Caco-2 (cell line): Measurements from ENCODE around the gene ELOVL5. TPM values are rescaled to one million over a fixed set of nuclear protein-coding genes. Genes with fewer than 3 reads are reported as not detected.

ENCODE experiments used
- Bru-seq: library from RNA; stranded (reverse); fragments of 400-500 nt; gene quantifications from one replicate; lab custom pipeline; 2021; lab: Mats Ljungman, UMichigan
- BruChase-seq, 2 experiments: library from RNA; stranded (reverse); fragments of 400-500 nt; gene quantifications; one replicate each; lab custom pipeline; 2021; lab: Mats Ljungman, UMichigan
- BruUV-seq: library from RNA; stranded (reverse); fragments of 400-500 nt; replicated peaks from 2 replicates; lab custom pipeline; 2021; lab: Mats Ljungman, UMichigan
- CTCF ChIA-PET: fragments of 300-600 bp; sonication (Branson Sonifier 250); formaldehyde crosslinking; loops from one replicate; lab custom pipeline; 2022; ENCODE audit warnings: antibody characterized with exemption; lab: Charles Lee
- POLR2A ChIA-PET: fragments of 300-600 bp; sonication (Branson Sonifier 250); formaldehyde crosslinking; loops from one replicate; lab custom pipeline; 2022; ENCODE audit warnings: antibody characterized with exemption; lab: Charles Lee
- DNase-seq, 2 experiments: peaks; one replicate each; pipeline versions ENCODE4 v3.0.0 to v3.0.0-alpha.2; 2020 to 2022
- H3K27me3 ChIP-seq: replicated peaks from 2 replicates; pipeline ENCODE4 v1.6.0; 2011; ENCODE audit warnings: low read length; ENCODE audit not compliant: control insufficient read depth, insufficient read depth
- H3K36me3 ChIP-seq: 2 replicates; pipeline ENCODE4 v1.5.1; 2011; ENCODE audit warnings: low read length; ENCODE audit not compliant: control insufficient read depth, insufficient read depth
- H3K4me1 ChIP-seq: fragments of 250-450 bp; sonication (Bioruptor Pico); 2 replicates; pipeline ENCODE4 v1.5.1; 2020; ENCODE audit warnings: mild to moderate bottlenecking
- H3K4me3 ChIP-seq: 2 replicates; pipeline ENCODE4 v1.5.1; 2011; ENCODE audit warnings: low read depth, mild to moderate bottlenecking, control low read depth, low read length
- H3K9me3 ChIP-seq: fragments of 250-450 bp; sonication (Bioruptor Pico); 2 replicates; pipeline ENCODE4 v1.5.1; 2020; ENCODE audit warnings: mild to moderate bottlenecking, moderate library complexity
- H3K27ac Mint-ChIP-seq: one replicate; pipeline ENCODE4 v1.8.0; 2022; ENCODE audit warnings: mixed read lengths; ENCODE audit not compliant: unreplicated experiment
- H3K27me3 Mint-ChIP-seq: one replicate; pipeline ENCODE4 v1.8.0; 2022; ENCODE audit warnings: mixed read lengths; ENCODE audit not compliant: insufficient read depth, unreplicated experiment
- H3K36me3 Mint-ChIP-seq: one replicate; pipeline ENCODE4 v1.8.0; 2022; ENCODE audit warnings: mild to moderate bottlenecking, mixed read lengths; ENCODE audit not compliant: insufficient read depth, unreplicated experiment
- H3K4me1 Mint-ChIP-seq: one replicate; pipeline ENCODE4 v1.8.0; 2022; ENCODE audit warnings: low read depth, mixed read lengths; ENCODE audit not compliant: unreplicated experiment
- H3K4me3 Mint-ChIP-seq: one replicate; pipeline ENCODE4 v1.8.0; 2022; ENCODE audit warnings: mild to moderate bottlenecking, moderate library complexity, mixed read lengths; ENCODE audit not compliant: unreplicated experiment
- H3K9me3 Mint-ChIP-seq: one replicate; pipeline ENCODE4 v1.8.0; 2022; ENCODE audit warnings: mixed read lengths; ENCODE audit not compliant: unreplicated experiment
- CTCF ChIP-seq, 2 experiments: fragments of 200-600 bp in 1 of 2; IDR thresholded peaks; 1 replicate in 1 of 2; 2 replicates in 1 of 2; pipeline versions ENCODE4 v1.5.1 to v1.8.0; 2011 to 2022; ENCODE audit warnings: antibody characterized with exemption in 1 of 2, control low read depth in 1 of 2, inconsistent platforms in 1 of 2, low read depth in 1 of 2, low read length in 1 of 2, mild to moderate bottlenecking in 1 of 2, moderate library complexity in 1 of 2; ENCODE audit not compliant: insufficient read depth in 1 of 2, severe bottlenecking in 1 of 2, unreplicated experiment in 1 of 2
- intact Hi-C: fragments of 100-400 bp; cut with micrococcal nuclease; formaldehyde crosslinking; loops from one replicate; pipeline ENCODE4 v1.10.0; 2022; ENCODE audit not compliant: unreplicated experiment
- long read RNA-seq: library from polyadenylated mRNA; stranded (forward); transcript quantifications from one replicate; pipeline ENCODE4 v2.0.0, GENCODE V29; 2022
- total RNA-seq: library from RNA; stranded (reverse); gene quantifications from 2 replicates; pipeline ENCODE4 v1.2.3, GENCODE V29; 2022

ELOVL5 gene
- 70.4 and 75.6 TPM in 2 replicates for total RNA-seq
- percentile 76 among the genes with signal in this experiment for Bru-seq, nascent RNA
- percentile 74 among the genes with signal in this experiment for BruChase-seq, experiment 1, labeled RNA remaining after a 2-hour chase
- BruChase-seq, experiment 2, labeled RNA remaining after a 6-hour chase, result percentile 84 among the genes with signal in this experiment
- long read RNA-seq, transcript ELOVL5-201 (8 exons, 2,827 nt), result major isoform, 85 of 144 reads
- long read RNA-seq, partial matches to known transcripts, result 46 of 144 reads
- long read RNA-seq, other reads (novel, unspliced or antisense), result 8 of 144 reads

GRCh38 chr6:53348371-53349208 lies at the start of gene ELOVL5:
Gene ELOVL5 (minus strand): TSS chr6:53348950. CDS start chr6:53295699, 53,251 bp downstream.
- Mint-ChIP-seq H3K27ac (peak within 1 kb of the TSS; percentile 86), H3K4me1 (peaks cover 5% of the 10 kb centered on the region), H3K36me3 (peaks cover 10% of the 10 kb centered on the region), H3K9me3 (no peaks in the 10 kb centered on the region), H3K27me3 (no peaks in the 10 kb centered on the region), H3K4me3 (peak within 1 kb of the TSS; percentile 83)
- Histone ChIP-seq H3K36me3 (no peaks in the 10 kb centered on the region), H3K9me3 (no peaks in the 10 kb centered on the region), H3K27me3 (no peaks in the 10 kb centered on the region), H3K4me3 (peak within 1 kb of the TSS; percentile 91), H3K4me1 (no peaks in the 10 kb centered on the region)
- intact Hi-C loops, result loop anchor here (1.0 kb wide), 1 partner anchor 11 kb away; no protein-coding TSS in a partner anchor
- POLR2A ChIA-PET, result interaction anchor here (1.1 kb wide), 1 partner anchor 11 kb away, joined by 3 read pairs; no protein-coding TSS in a partner anchor
- no peak for TF ChIP-seq CTCF (IDR thresholded peaks at IDR 0.05; ENCODE audit: insufficient read depth in 1 of 2, low read depth in 1 of 2, low read length in 1 of 2, severe bottlenecking in 1 of 2, unreplicated experiment in 1 of 2)
- peak; percentile 93 to 95 for DNase-seq
- BruUV-seq, result no TSS peak
- CTCF ChIA-PET, result interaction anchor here (0.7 kb wide), 1 partner anchor 253 kb away, joined by 4 read pairs; no protein-coding TSS in a partner anchor

- DNase-seq, result no peak
- no peaks in the 10 kb centered on the region for H3K4me1 ChIP-seq
- H3K27me3 ChIP-seq, result no peaks in the 10 kb centered on the region; the same call in 1 of the 2 replicates
- no peak for TF ChIP-seq CTCF (IDR thresholded peaks at IDR 0.05; ENCODE audit: insufficient read depth in 1 of 2, low read depth in 1 of 2, low read length in 1 of 2, severe bottlenecking in 1 of 2, unreplicated experiment in 1 of 2)
- H3K9me3 ChIP-seq, result no peaks in the 10 kb centered on the region
- ChIA-PET CTCF (no interaction called here), POLR2A (no interaction called here)
- no peak overlapping the region for H3K4me3 Mint-ChIP-seq
- H3K4me3 ChIP-seq, result no peak overlapping the region
- H3K4me1 Mint-ChIP-seq, result no peaks in the 10 kb centered on the region
- no peaks in the 10 kb centered on the region for H3K36me3 Mint-ChIP-seq
- H3K27ac Mint-ChIP-seq, result no peak overlapping the region
- no peaks in the 10 kb centered on the region for H3K27me3 Mint-ChIP-seq
- intact Hi-C loops, result no loop called here
- H3K9me3 Mint-ChIP-seq, result no peaks in the 10 kb centered on the region
- H3K36me3 ChIP-seq, result no peaks in the 10 kb centered on the region
- BruUV-seq, result no TSS peak
Observed at GRCh38 chr6:53397283-53397682, 48.5 kb upstream of the ELOVL5 start.

GRCh38 chr6:53395986-53396385 lies 47.2 kb upstream of the ELOVL5 start:
- no peak for TF ChIP-seq CTCF (IDR thresholded peaks at IDR 0.05; ENCODE audit: insufficient read depth in 1 of 2, low read depth in 1 of 2, low read length in 1 of 2, severe bottlenecking in 1 of 2, unreplicated experiment in 1 of 2)
- POLR2A ChIA-PET, result interaction anchor here (0.5 kb wide), 1 partner anchor 506 kb away, joined by 5 read pairs; no protein-coding TSS in a partner anchor
- H3K27ac Mint-ChIP-seq, result no peak overlapping the region
- CTCF ChIA-PET, result no interaction called here
- no TSS peak for BruUV-seq
- no peaks in the 10 kb centered on the region for H3K9me3 Mint-ChIP-seq
- no peaks in the 10 kb centered on the region for H3K36me3 Mint-ChIP-seq
- no peak for DNase-seq
- no peaks in the 10 kb centered on the region for H3K4me1 Mint-ChIP-seq
- no peaks in the 10 kb centered on the region for H3K27me3 Mint-ChIP-seq
- intact Hi-C loops, result no loop called here
- Histone ChIP-seq H3K9me3 (no peaks in the 10 kb centered on the region), H3K36me3 (no peaks in the 10 kb centered on the region), H3K4me3 (no peak overlapping the region), H3K4me1 (no peaks in the 10 kb centered on the region), H3K27me3 (no peaks in the 10 kb centered on the region; the same call in 1 of the 2 replicates)
- no peak overlapping the region for H3K4me3 Mint-ChIP-seq
